ENCODE results near the gene SCAP. TPM values are rescaled to one million over a fixed set of nuclear protein-coding genes. Genes with fewer than 3 reads are reported as not detected.

The SCAP gene
- polyA plus RNA-seq, 1 of the 3 experiments (the other 2 are of a cell fraction): 28.0 TPM

GRCh38 chr3:47365213-47366153 lies 110.3 kb downstream of the SCAP start (continued):
- TF ChIP-seq FOSL2 (IDR thresholded peaks at IDR 0.05; ENCODE audit: borderline replicate concordance, low read depth) (peak; percentile 40; the same call in 1 of the 2 replicates), EP300 (IDR thresholded peaks at IDR 0.05; ENCODE audit: borderline replicate concordance in 1 of 2, low read depth in 1 of 2, low read length in 1 of 2) (peak in 1 of 2 experiments; percentile 52; a peak in 1 of 4 replicates), FOXJ3 (CRISPR knock-in tag; IDR thresholded peaks at IDR 0.05) (no peak), PBX3 (IDR thresholded peaks at IDR 0.05) (peak; percentile 65)

Small RNA genes lying within 50 kb of the gene (small RNA-seq; reads per million reads assigned to genes)
- 0 reads per million in 7 experiments for gene AC099778.2

Other genes with a start within 250 kb of the SCAP start
- 23.9 and 31.8 TPM in 2 replicates for gene KIF9, start 193.1 kb downstream of the SCAP start, polyA plus RNA-seq (2012; rRNA removed)
- 47.0 and 55.2 TPM in 2 replicates for gene KLHL18, start 193.0 kb downstream of the SCAP start, polyA plus RNA-seq (2012; rRNA removed)
- 4.4 and 10.9 TPM in 2 replicates for gene PTPN23, start 94.9 kb downstream of the SCAP start, polyA plus RNA-seq (2012; rRNA removed)
- gene ELP6, start 37.8 kb upstream of the SCAP start, polyA plus RNA-seq (2012; rRNA removed): 79.8 and 88.3 TPM in 2 replicates
- 0.36 and 0.58 TPM in 2 replicates for gene CSPG5, start 102.9 kb upstream of the SCAP start, polyA plus RNA-seq (2012; rRNA removed)

Data from SK-N-SH (cell line).